K562 (cell line): ENCODE data around the gene PRTN3. TPM values are rescaled to one million over a fixed set of nuclear protein-coding genes. Genes with fewer than 3 reads are reported as not detected.

Source experiments
- ATAC-seq: fragments of 200-7000 bp; cut with Tn5 transposase; 3 replicates; pipeline ENCODE4 v1.9.1; 2020; ENCODE audit warnings: moderate library complexity
- BruUV-seq: library from RNA; stranded (reverse); fragments of 400-500 nt; replicated peaks from 2 replicates; lab custom pipeline; 2021; lab: Mats Ljungman, UMichigan
- CTCF ChIA-PET: fragments of 300-600 bp; formaldehyde crosslinking; extraction: SDS; loops from one replicate; lab custom pipeline; 2021; ENCODE audit warnings: low intra/inter-chr PET ratio; lab: Yijun Ruan, JAX
- POLR2A ChIA-PET: fragments of 300-600, 350-650 bp; sonication (Branson Sonifier 250); formaldehyde crosslinking; extraction: SDS; loops from one replicate; lab custom pipeline; 2021; ENCODE audit warnings: antibody characterized with exemption, inconsistent platforms; lab: Yijun Ruan, JAX
- DNase-seq, 4 experiments: peaks; one replicate each; pipeline versions ENCODE4 v3.0.0 to v3.0.0-alpha.2; 2011 to 2018; ENCODE audit warnings: low spot score in 3 of 4, mixed read lengths in 3 of 4; ENCODE audit errors: extremely low read depth in 1 of 4
- FAIRE-seq: peaks from 2 replicates; lab custom pipeline; 2011; peaks lifted over from hg19 to GRCh38; lab: Jason Lieb, UNC
- H2AFZ ChIP-seq: 2 replicates; pipeline ENCODE4 v1.6.0; 2011; ENCODE audit warnings: low read depth, low read length, control low read depth, inconsistent platforms
- H3K27ac ChIP-seq: fragments of 200-600 bp; 3 replicates; pipeline ENCODE4 v1.8.0; 2011; ENCODE audit warnings: low read depth, mild to moderate bottlenecking, control low read depth, inconsistent platforms, low read length, moderate library complexity, mixed read lengths; ENCODE audit errors: extremely low read depth
- H3K27me3 ChIP-seq, 2 experiments: fragments of 300-600 bp in 1 of 2; 2 replicates in 1 of 2; 3 replicates in 1 of 2; pipeline versions ENCODE4 v1.6.0 to v1.8.0; 2011; ENCODE audit warnings: inconsistent platforms in 2 of 2, low read length in 2 of 2, mild to moderate bottlenecking in 1 of 2, mixed read lengths in 1 of 2, moderate library complexity in 1 of 2; ENCODE audit not compliant: control insufficient read depth in 2 of 2, insufficient read depth in 2 of 2
- H3K36me3 ChIP-seq: fragments of 300-600 bp; 3 replicates; pipeline ENCODE4 v1.8.0; 2011; ENCODE audit warnings: mild to moderate bottlenecking, low read length, inconsistent platforms; ENCODE audit not compliant: control insufficient read depth, insufficient read depth
- H3K4me1 ChIP-seq, 2 experiments: fragments of 200-600 bp in 1 of 2; replicated peaks in 1 of 2; 2 replicates in 1 of 2; 3 replicates in 1 of 2; pipeline versions ENCODE4 v1.5.1 to v1.8.0; 2011; ENCODE audit warnings: inconsistent platforms in 2 of 2, low read length in 2 of 2, mild to moderate bottlenecking in 1 of 2, mixed read lengths in 1 of 2, moderate library complexity in 1 of 2; ENCODE audit not compliant: control insufficient read depth in 2 of 2, insufficient read depth in 2 of 2
- H3K4me2 ChIP-seq: 2 replicates; pipeline ENCODE4 v1.6.1; 2011; ENCODE audit warnings: low read length, control low read depth, inconsistent platforms, mixed read lengths; ENCODE audit not compliant: insufficient read depth
- H3K4me3 ChIP-seq: fragments of 200-600 bp; sonication (generic), shearing (Covaris generic); 2 replicates; pipeline ENCODE4 v1.5.1; 2016; ENCODE audit warnings: control low read depth, inconsistent platforms
- H3K79me2 ChIP-seq: fragments of 200-600 bp; 3 replicates; pipeline ENCODE4 v1.8.0; 2011; ENCODE audit warnings: low read length, inconsistent platforms; ENCODE audit not compliant: control insufficient read depth, insufficient read depth
- H3K9ac ChIP-seq, 2 experiments: 2 replicates each; pipeline versions ENCODE4 v1.6.0 to v1.6.1; 2011; ENCODE audit warnings: low read depth in 2 of 2, low read length in 2 of 2, control low read depth in 1 of 2, inconsistent platforms in 1 of 2, mild to moderate bottlenecking in 1 of 2, mixed read lengths in 1 of 2; ENCODE audit not compliant: insufficient read depth in 1 of 2
- H3K9me1 ChIP-seq: one replicate; pipeline ENCODE4 v1.6.0; 2011; ENCODE audit warnings: inconsistent platforms, mild to moderate bottlenecking, low read length, moderate library complexity; ENCODE audit not compliant: control insufficient read depth, insufficient read depth
- H3K9me3 ChIP-seq: replicated peaks from 2 replicates; pipeline ENCODE4 v1.5.1; 2011; ENCODE audit warnings: low read depth, low read length, inconsistent platforms; ENCODE audit not compliant: control insufficient read depth, insufficient read depth
- H4K20me1 ChIP-seq: replicated peaks from 2 replicates; pipeline ENCODE4 v1.6.1; 2011; ENCODE audit warnings: low read length, inconsistent platforms, mixed read lengths; ENCODE audit not compliant: control insufficient read depth, insufficient read depth
- BCLAF1 ChIP-seq, 2 experiments: fragments of 450-650 bp in 1 of 2; IDR thresholded peaks; 2 replicates each; pipeline ENCODE4 v1.6.1; 2011 to 2017; ENCODE audit warnings: low read depth in 2 of 2, antibody characterized with exemption in 1 of 2, borderline replicate concordance in 1 of 2, low read length in 1 of 2, mild to moderate bottlenecking in 1 of 2, mixed read lengths in 1 of 2; ENCODE audit not compliant: control insufficient read depth in 1 of 2
- CC2D1A ChIP-seq: fragments of 450-650 bp; IDR thresholded peaks from 2 replicates; pipeline ENCODE4 v1.6.1; 2017; ENCODE audit warnings: mild to moderate bottlenecking
- DMBX1 ChIP-seq: fragments of 250-450 bp; sonication (Bioruptor Pico); IDR thresholded peaks from 2 replicates; pipeline ENCODE4 v1.8.0; 2022; ENCODE audit warnings: inconsistent platforms, mild to moderate bottlenecking, moderate library complexity, borderline replicate concordance
- ELF2 ChIP-seq: fragments of 250-450 bp; sonication (Bioruptor Pico); IDR thresholded peaks from 2 replicates; pipeline ENCODE4 v1.5.0; 2021; ENCODE audit warnings: mild to moderate bottlenecking
- GTF2A2 ChIP-seq: IDR thresholded peaks from 2 replicates; pipeline ENCODE4 v1.6.1; 2016; ENCODE audit warnings: mild to moderate bottlenecking, missing genetic modification characterization, missing compliant biosample characterization
- MLLT1 ChIP-seq, 2 experiments: fragments of 450-650 bp; IDR thresholded peaks; 2 replicates each; pipeline ENCODE4 v1.6.1; 2016
- PCBP2 ChIP-seq: fragments of 200-400 bp; formaldehyde crosslinking; IDR thresholded peaks from 2 replicates; pipeline ENCODE4 v1.6.1; 2018; ENCODE audit warnings: low read length, low read depth, mild to moderate bottlenecking, moderate library complexity; ENCODE audit not compliant: poor library complexity, severe bottlenecking
- POLR2A ChIP-seq: fragments of 450-650 bp; conservative IDR thresholded peaks from 2 replicates; pipeline ENCODE4 v1.6.1; 2016
- POLR2AphosphoS5 ChIP-seq: IDR thresholded peaks from 2 replicates; pipeline ENCODE4 v1.6.1; 2011; ENCODE audit warnings: mild to moderate bottlenecking, low read depth, low read length, moderate library complexity; ENCODE audit not compliant: control insufficient read depth, insufficient read depth
- PRPF4 ChIP-seq: fragments of 200-400 bp; formaldehyde crosslinking; IDR thresholded peaks from one replicate; pipeline ENCODE4 v1.6.1; 2017; ENCODE audit warnings: low read length, low read depth, mild to moderate bottlenecking; ENCODE audit not compliant: insufficient read depth, poor library complexity, severe bottlenecking
- RBFOX2 ChIP-seq: fragments of 200-400 bp; formaldehyde crosslinking; IDR thresholded peaks from 2 replicates; pipeline ENCODE4 v1.6.1; 2017; ENCODE audit warnings: low read depth, mild to moderate bottlenecking, low read length, moderate library complexity
- SAFB ChIP-seq: fragments of 200-400 bp; formaldehyde crosslinking; IDR thresholded peaks from 2 replicates; pipeline ENCODE4 v1.6.1; 2017; ENCODE audit warnings: low read depth, low read length, borderline replicate concordance
- SMAD2 ChIP-seq: fragments of 150-350 bp; IDR thresholded peaks from 2 replicates; pipeline ENCODE4 v1.6.1; 2014; ENCODE audit warnings: low read depth, mild to moderate bottlenecking, low read length
- SMARCC2 ChIP-seq: fragments of 450-650 bp; IDR thresholded peaks from 2 replicates; pipeline ENCODE4 v1.6.1; 2017; ENCODE audit warnings: antibody characterized with exemption, moderate library complexity, mild to moderate bottlenecking, low read depth
- SUPT5H ChIP-seq: fragments of 450-650 bp; IDR thresholded peaks from 2 replicates; pipeline ENCODE4 v1.6.1; 2016
- TCF3 ChIP-seq: sonication (generic); formaldehyde crosslinking; IDR thresholded peaks from 2 replicates; pipeline ENCODE4 v1.4.0; 2020; ENCODE audit warnings: mild to moderate bottlenecking, missing genetic modification reagents
- XRCC5 ChIP-seq: fragments of 200-400 bp; formaldehyde crosslinking; IDR thresholded peaks from 2 replicates; pipeline ENCODE4 v1.6.1; 2017; ENCODE audit warnings: low read depth, mild to moderate bottlenecking, low read length
- ZNF165 ChIP-seq: fragments of 250-450 bp; sonication (Bioruptor Pico); IDR thresholded peaks from 2 replicates; pipeline ENCODE4 v1.4.0; 2020; ENCODE audit warnings: borderline replicate concordance
- ZNF57 ChIP-seq: fragments of 450-650 bp; formaldehyde crosslinking; IDR thresholded peaks from 2 replicates; pipeline ENCODE4 v1.4.0; 2020; ENCODE audit warnings: mild to moderate bottlenecking, moderate library complexity
- WGBS: fragments of 100-300 bp; shearing (Covaris generic); methylation state at CpG from one replicate; pipeline ENCODE4 v1.1.6; 2016; ENCODE audit warnings: low coverage, mixed read lengths; ENCODE audit not compliant: insufficient coverage; ENCODE audit errors: missing lambda C conversion rate; 5-methylcytosine and 5-hydroxymethylcytosine counted together
- in situ Hi-C: fragments of 300-500 bp; cut with MboI; formaldehyde crosslinking; loops from 4 replicates; pipeline ENCODE4 v1.15.0; 2018; ENCODE audit warnings: inconsistent platforms, mixed read lengths
- intact Hi-C: fragments of 100-400 bp; cut with micrococcal nuclease; formaldehyde crosslinking; loops from 2 replicates; pipeline ENCODE4 v1.14.2; 2022
- polyA plus RNA-seq, 8 experiments: library from polyadenylated mRNA; depleted of rRNA in 4 of 8; stranded (reverse) in 5 of 8; unstranded in 3 of 8; fragments of >200 nt; fragmentation: Nextera tagmentation in 2 of 8; fragmentation: Illumina TruSeq in 1 of 8; extraction: Ambion mirVana in 2 of 8; extraction: Trizol in 1 of 8; gene quantifications; 2 replicates each; pipeline versions ENCODE4 v1.2.1 to v1.2.3, GENCODE V29; 2011 to 2014; ENCODE audit warnings: inconsistent platforms in 1 of 8, missing spikeins in 1 of 8
- total RNA-seq, 7 experiments: library from RNA; depleted of rRNA in 6 of 7; stranded (reverse); fragments of >200 nt in 6 of 7; fragmentation: Illumina TruSeq in 2 of 7; extraction: Trizol in 2 of 7; gene quantifications; 2 replicates each; pipeline versions ENCODE4 v1.2.1 to v1.2.3, GENCODE V29; 2011 to 2021; ENCODE audit warnings: low replicate concordance in 1 of 7

PRTN3 gene
- total and polyA plus RNA-seq, 9 of the 15 experiments (the other 6 are each of a cell fraction or from before 2014, with no cell fraction given), result 0.14 to 0.86 (median 0.43) TPM; not detected in 3

- WGBS, result 90% methylated on average over 25 of the region's 53 CpGs
- in situ Hi-C loops (no loop called here), intact Hi-C loops (no loop called here)
- DNase-seq (peak in 1 of 4 experiments; percentile 29), ATAC-seq (no peak), FAIRE-seq (no peak)
- Histone ChIP-seq H3K9ac (no peak overlapping the region; a peak in 1 of 4 replicates), H3K9me3 (no peaks in the 10 kb centered on the region; the same call in 1 of the 2 replicates), H3K27me3 (no peaks in the 10 kb centered on the region), H3K4me2 (no peak overlapping the region), H3K36me3 (peaks cover 100% of the 10 kb centered on the region), H2AFZ (no peak overlapping the region), H3K9me1 (peaks cover 16% of the 10 kb centered on the region), H3K27ac (no peak overlapping the region), H3K4me1 (peaks cover 19 to 70% of the 10 kb centered on the region in 2 experiments), H3K4me3 (no peak overlapping the region), H3K79me2 (peaks cover 92% of the 10 kb centered on the region), H4K20me1 (peaks cover 50% of the 10 kb centered on the region)
- BruUV-seq, result no TSS peak
- CTCF ChIA-PET, result no interaction called here
- POLR2A ChIA-PET, result interaction anchor here (0.8 to 1.4 kb wide), 2 partner anchors 10 to 31 kb away, joined by 3 to 4 read pairs; no protein-coding TSS in a partner anchor
- TF ChIP-seq ZNF57 (CRISPR knock-in tag), result no peak
- no peak for TF ChIP-seq GTF2A2 (tag)
- 0 out of 2 replicates have a peak, but pooled peaks have one; percentile 13 for TF ChIP-seq SAFB
- TF ChIP-seq PRPF4, result peak; percentile 30
- no peak for TF ChIP-seq XRCC5
- no peak for TF ChIP-seq CC2D1A
- TF ChIP-seq ZNF165 (CRISPR knock-in tag), result no peak
- TF ChIP-seq BCLAF1 (IDR thresholded peaks at IDR 0.05; ENCODE audit: borderline replicate concordance in 1 of 2, control insufficient read depth in 1 of 2, low read depth in 2 of 2, low read length in 1 of 2), result no peak
- peak; percentile 27; the same call in 1 of the 2 replicates for TF ChIP-seq SUPT5H
- peak; percentile 58 for TF ChIP-seq RBFOX2
- TF ChIP-seq TCF3 (CRISPR knock-in tag), result no peak
- no peak for TF ChIP-seq MLLT1 (IDR thresholded peaks at IDR 0.05)
- TF ChIP-seq SMARCC2, result no peak
- no peak for TF ChIP-seq ELF2 (CRISPR knock-in tag)
- TF ChIP-seq DMBX1 (CRISPR knock-in tag), result no peak
- peak; percentile 18; the same call in 1 of the 2 replicates for TF ChIP-seq POLR2AphosphoS5
- TF ChIP-seq POLR2A, result 0 out of 2 replicates have a peak, but pooled peaks have one; percentile 25
- no peak for TF ChIP-seq SMAD2
- TF ChIP-seq PCBP2, result no peak
These were observed 36.2 kb upstream of the PRTN3 start for GRCh38 chr19:804419-805165.
